Measurements from ENCODE around the gene FIS1.

- no peak for TF ChIP-seq POLR2A (IDR thresholded peaks at IDR 0.05)
- TF ChIP-seq, protein P1, sequence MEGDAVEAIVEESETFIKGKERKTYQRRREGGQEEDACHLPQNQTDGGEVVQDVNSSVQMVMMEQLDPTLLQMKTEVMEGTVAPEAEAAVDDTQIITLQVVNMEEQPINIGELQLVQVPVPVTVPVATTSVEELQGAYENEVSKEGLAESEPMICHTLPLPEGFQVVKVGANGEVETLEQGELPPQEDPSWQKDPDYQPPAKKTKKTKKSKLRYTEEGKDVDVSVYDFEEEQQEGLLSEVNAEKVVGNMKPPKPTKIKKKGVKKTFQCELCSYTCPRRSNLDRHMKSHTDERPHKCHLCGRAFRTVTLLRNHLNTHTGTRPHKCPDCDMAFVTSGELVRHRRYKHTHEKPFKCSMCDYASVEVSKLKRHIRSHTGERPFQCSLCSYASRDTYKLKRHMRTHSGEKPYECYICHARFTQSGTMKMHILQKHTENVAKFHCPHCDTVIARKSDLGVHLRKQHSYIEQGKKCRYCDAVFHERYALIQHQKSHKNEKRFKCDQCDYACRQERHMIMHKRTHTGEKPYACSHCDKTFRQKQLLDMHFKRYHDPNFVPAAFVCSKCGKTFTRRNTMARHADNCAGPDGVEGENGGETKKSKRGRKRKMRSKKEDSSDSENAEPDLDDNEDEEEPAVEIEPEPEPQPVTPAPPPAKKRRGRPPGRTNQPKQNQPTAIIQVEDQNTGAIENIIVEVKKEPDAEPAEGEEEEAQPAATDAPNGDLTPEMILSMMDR (IDR thresholded peaks at IDR 0.05): no peak
These were observed 6.4 kb downstream of the FIS1 start for GRCh38 chr7:101238226-101239182.
